GM18909 (cell line): Measurements from ENCODE around the gene LENEP.

Source experiments
- ATAC-seq: cut with Tn5 transposase; IDR thresholded peaks from one replicate; pipeline ENCODE4 v1.9.1; 2021; ENCODE audit warnings: mild to moderate bottlenecking; ENCODE audit not compliant: unreplicated experiment, poor library complexity

The LENEP gene, protein sequence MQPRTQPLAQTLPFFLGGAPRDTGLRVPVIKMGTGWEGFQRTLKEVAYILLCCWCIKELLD

DNA sequence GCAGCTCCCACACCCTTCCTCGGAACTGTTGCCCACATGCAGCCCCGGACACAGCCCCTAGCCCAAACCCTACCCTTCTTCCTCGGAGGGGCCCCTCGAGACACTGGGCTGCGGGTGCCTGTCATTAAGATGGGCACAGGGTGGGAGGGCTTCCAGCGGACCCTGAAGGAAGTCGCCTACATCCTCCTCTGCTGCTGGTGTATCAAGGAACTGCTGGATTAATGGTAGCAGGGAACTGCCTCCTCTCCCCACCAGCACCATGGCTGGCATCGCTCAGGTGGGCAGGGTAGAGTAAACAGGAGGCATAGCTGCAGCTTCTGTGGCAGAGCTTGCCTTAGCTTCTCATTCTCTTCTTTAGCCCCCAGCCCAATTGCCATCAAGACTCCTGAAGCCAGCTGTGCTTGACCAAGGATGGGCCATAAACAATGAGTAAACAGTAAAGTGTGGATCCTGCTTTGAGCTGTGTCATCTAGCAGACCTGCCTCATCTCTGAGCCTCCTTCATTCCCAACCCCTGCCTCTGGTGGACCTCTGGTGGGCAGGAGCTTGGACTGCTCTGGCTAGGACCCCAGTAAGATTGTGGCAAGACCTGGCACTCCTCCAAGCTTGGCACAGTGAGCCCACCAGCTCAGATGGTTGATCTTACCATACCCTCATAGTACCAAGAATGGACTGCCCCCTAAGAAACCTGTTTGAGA, at the start of gene LENEP:
Gene LENEP, plus strand, starts transcription at position 15 of the 697 bp plus-strand sequence. Its CDS starts 22 bp downstream, at position 37.
- no peak for ATAC-seq

DNA sequence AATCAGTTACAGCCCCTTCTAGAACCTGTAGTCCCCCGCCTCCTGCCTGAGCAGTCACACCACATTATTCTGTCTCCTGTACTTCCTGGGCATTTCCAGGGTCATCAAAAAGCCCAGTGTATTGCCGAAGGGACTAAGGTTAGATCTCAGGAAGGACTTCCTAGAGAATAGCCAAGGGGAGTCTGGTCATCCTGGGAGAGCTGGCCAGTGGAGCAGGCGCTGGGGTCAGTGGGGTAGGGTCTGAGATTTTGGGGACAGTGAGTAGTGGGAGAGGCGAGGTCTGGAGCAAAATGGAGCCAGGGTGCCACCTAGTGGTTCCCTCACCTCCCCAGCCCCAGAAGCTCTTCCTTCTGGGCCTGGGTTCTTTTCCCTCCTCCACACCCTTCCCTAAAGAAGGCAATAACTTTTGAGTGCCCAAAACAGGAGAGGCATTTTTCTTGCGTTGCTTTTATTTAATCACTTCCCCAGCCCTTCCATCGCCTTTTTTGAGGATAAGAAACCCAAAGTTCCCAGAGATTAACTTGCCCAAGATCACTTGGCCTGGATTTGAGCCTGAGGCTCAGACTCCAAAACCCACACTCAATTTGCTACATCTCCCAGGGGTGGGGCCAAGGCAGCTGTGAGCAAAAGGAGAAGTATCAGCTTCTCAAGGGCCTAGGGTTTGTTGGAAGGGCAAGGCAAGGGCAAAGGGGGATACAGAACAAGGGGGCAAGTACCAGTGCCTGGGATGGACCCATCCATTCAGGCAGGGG, 49.6 kb upstream of the LENEP start:
- ATAC-seq: no peak

DNA sequence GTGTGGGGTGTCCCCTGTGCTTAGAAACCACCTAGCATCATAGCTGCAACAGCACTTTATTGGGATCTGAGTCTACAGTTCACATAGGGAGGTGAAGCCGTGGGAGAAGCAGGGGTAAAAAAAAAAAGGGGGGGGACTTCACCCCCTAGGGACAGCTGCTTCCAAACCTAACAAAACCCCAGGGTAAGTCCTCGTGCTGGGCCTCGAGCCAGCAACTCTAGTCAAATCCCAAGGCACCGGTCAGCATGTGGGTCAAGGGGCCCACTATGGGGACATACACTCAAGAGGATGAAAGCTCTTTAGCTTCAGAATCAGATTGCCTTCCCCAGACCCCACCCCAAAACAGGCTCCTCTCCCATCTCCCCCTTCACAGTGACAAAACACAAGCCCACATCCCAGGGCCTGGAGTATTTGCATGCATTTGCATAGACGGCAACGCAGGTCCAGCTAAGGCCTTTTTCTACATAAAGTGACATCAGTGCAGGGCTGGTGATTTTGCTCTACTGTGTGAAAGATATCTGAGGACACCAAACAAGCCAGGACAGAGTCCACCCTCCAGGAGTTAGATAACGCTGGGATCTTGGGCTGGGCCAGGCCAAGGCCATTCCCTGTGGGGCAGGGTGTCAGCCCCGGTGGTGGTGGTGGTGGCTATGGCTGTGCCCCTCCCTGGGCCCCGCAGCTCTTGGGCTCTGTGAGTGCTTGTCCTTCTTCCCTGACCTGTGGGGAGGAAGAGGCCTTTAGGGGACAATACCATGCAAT, 48.8 kb upstream of the LENEP start:
- ATAC-seq: no peak

DNA sequence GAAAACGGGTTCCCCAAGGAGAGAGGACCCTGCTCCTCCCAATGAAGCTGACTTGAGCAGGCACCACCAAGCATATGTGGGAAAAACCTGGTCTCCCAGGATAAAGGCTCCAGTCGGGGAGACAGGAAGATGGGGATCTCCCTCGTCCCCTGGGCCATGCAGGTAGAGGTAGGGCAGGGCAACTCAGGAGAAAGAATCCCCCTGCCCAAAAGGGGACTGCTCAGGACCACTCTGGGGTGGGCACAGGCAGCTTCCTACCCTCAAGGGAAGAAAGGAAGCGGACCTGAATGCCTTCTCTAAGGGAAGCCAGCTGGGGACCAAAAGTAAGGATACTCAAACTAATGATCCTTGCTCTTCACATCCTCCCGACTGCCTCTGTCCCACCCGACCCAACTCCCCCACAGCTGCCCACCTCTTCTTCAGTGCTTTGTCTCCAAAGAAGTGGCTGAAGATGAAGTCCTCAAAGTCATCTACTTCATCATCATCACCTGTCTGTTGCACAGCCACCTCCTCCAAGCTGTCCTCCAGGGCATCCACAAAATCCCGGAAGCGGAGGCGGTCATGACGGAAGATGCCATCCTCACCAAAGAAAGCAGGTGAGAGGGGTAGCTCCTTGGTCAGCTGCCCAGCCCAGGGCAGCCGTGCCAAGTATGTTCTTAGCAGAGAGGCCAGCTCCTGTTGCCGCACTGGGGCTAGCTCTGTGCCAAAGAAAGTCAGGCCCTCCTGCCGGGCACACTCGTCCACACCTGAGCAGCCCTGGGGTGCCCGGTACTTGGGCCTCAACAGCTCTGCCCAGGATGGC, 48.0 kb upstream of the LENEP start:
- ATAC-seq: no peak

DNA sequence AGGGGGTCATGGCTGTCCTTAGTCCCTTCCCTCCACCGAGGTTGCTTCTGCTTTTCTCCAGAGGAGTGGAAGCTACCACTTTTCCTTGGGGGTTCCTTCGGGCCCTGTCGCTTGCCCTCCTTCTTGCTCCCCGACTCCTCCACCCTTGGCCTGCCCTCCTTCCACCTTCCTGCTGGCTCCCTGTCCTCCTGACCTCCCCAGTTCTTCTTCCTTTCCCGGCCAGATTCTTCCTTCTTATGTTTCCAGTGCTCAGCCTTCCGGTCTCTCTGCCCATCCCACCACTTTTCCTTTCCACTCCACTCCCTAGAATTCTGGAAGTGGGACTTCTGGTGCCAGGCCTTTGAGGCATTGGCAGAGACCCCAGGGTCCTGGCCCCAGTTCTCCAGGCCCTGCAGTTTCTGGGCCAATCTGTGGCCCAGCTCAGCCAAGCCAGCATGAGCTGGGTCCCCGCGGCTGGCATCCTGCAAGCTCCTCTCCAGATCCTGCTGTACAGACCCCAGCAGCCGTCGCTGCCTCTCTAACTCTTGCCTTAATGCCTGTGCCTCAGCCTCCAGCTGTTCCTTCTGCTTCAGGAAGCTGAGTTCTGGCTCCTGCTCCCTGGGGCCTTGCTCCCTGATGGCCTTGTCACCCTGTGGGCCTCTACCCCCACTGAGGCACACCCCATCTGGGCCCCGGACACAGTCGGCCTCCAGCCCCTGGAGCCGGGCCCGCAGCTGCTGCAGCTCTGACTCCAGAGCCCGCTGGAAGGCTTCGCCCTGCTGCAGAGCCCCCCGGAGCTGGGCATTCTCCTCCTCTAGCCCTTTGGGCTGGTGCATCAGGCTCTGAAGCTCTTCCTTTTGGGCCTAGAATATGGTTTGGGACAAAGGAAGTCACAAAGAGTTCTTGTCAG, 47.2 kb upstream of the LENEP start:
- no peak for ATAC-seq

DNA sequence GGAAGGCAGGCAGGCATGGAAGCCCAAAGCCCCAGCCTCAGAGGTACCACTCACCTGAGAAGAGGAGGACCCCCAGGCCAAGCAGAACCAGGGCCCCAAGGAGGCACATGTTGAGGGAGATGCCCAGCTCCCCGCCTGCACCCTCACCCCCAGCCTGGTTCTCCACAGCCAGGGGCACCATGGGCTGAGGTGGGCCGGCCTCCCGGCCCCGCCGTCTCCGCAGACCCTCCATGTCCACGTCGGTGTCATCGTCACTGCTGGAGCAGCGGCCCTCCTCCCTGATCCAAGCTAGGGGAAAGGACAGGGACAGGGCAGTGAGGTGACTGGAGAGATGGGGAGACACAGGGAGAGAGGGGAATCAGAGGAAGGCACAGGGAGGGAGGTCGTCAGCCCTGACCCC, 45.3 kb upstream of the LENEP start:
- ATAC-seq: no peak

DNA sequence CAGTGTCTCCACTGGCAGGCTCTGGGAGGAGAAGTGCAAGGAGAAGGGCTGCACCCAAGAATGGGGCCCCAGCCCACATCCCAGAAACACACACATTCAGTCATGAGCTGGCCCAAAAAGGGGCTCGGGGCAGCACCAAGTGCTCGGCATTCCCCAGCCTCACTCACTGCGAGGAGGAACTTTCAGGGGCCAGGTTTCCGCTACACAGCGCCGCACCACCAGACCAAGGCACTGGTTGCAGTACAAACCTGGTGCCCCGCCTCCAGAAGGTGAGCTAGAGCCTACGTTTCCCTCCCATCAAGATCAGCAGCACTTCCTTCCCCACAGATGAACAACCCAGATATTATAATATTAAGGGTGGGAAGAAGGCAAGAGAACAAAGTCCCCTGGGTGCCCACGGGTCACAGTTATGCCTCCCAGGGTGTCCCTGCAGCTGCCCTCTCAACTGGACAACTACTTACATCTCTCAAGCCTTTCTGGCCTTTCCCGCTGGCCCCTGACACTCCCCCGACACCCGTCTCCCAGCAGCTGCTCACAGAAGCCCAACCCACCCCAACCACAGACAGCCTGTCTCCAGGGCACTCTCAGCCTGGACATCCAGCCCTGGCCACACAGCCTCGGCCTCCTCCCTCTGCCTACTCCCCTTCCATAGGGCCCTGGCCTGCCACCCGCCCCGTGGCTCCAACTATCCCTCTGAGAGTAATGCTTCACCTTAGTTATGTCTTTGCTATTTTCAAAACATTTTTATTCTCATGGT, 41.3 kb upstream of the LENEP start:
- no peak for ATAC-seq

DNA sequence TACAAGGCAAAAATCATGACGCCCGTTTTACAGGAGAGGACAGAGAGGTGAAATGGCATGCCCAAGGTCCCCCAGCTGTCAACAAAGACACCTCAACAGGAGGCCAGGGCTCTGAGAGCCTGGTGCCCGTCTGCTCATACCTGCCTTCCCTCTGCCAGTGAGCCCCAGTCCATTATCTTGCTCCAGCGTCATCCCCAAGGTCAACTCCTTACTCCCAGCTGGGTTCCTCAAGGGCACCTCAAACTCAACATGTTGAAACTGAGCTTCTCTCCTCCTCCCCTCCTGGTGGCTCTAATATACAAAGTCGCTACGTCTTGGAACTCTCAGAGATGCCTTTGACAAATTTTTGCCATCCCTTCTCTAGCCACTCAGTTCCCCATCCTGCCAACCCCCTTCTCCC, 40.7 kb upstream of the LENEP start:
- ATAC-seq: no peak

DNA sequence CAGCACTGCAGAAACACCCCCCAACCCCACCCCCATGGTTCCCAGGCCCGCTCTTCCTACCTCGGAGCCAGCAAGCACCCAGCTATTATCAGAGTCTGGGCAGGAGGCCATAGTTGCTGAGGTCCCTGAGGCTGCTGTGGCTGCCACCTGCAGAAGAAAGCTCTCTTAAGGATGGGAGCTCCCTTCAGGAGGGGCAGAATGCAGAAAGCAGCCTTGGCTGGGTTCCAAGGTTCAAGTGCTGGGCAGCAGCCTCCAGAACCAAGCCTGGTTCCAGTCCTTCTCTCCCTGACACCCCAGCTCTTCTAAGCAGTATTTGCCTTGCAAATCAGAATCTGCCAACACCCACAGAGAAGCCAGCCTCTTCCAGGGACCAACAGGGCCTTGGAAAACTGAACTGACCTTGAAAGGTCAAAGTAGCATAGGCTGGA, 39.8 kb upstream of the LENEP start:
- no peak for ATAC-seq

DNA sequence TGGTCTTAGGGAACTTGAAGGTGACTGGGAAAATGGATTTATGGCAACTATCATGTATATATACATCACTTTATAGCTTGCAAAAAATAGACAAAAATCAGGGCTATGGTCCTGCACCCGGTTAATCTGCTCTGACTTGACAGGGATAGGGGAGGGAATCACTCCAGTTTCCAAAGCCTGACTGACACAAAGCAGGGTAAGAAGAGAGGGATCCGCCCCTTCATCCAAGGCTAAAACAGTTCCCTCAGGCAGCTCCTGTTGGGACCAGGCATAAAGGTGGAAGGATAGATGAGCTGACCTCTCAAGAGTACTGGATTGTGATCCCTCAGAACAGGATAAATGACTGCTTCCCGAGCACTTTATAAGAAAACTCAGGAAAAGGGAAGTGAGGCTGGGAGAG, 38.8 kb upstream of the LENEP start:
- no peak for ATAC-seq

DNA sequence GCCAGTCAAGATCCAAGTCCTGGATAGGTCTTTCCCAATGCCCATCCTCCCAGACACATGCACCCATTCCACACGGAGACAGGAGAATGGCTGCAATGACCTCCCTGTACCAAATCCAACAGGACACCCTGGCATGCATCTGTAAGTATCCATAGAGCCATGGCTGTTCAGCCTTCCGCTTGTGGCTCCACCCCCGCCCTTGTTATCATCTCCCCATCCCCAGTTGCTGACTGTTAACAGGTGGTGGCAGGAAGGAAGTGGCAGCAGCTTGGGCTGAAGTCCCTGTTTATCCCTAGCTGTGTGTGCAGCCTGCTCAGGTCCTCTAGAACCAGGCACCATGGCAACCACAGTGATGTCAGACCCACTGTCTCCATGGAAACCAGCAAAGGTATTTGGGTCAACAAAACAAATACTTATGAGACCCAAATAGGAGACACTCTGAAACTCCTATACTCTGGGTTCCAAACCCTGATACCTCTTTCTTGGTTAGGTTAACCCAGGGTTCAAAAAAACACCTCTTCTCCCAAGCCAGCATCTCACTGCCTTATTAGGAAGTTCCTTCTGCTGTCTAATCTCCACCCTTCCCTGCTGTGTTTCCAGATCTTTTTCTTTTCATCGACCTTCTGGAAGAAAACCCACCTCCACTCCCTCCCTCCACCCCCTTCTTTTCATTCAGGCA, 38.2 kb upstream of the LENEP start:
- ATAC-seq: peak; percentile 59

DNA sequence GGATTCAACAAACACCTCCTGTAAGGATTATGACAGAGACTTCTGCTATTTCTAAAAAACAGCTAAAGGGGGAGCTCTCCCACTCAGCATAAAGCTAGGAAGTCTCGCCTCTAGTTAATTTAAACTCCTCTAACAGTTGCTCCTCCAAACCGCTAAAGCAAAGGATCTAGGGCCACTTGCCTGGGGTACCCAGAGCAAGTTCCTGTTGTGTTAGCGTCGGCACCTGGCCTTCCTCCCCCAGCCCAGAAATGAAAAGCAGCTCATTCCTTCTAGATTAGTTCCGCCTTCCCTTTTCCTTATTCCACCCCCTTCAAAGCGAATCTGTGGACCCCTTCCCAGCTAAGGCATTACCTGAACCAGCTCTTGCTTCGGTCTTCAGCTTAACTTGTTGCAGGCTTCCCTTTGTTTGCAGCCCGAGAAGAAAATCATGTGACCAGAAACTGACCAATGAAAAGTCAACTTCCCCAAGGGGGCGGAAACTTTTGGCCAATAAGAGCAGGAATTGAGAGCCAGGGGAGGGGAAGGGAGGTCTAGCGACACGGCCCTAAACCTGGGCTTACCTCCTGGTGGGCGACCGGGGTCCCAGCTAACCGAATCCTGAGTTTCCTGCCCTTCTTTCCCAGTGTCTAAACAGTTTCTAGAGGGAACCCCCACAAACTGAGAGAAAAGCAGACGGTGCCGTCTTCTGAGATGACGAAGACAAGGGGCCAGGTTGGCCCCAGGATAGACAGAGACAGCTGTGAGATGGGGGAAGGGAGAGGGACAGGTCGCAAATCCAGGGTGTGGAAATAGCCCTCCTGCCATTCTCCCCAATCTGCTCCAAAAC, 37.5 kb upstream of the LENEP start, which contains the start of gene PBXIP1:
Gene PBXIP1, minus strand, starts transcription at position 382 of the 826 bp plus-strand sequence. CDS start 2,378 bp downstream, outside the sequence.
- peak; percentile 69 for ATAC-seq

DNA sequence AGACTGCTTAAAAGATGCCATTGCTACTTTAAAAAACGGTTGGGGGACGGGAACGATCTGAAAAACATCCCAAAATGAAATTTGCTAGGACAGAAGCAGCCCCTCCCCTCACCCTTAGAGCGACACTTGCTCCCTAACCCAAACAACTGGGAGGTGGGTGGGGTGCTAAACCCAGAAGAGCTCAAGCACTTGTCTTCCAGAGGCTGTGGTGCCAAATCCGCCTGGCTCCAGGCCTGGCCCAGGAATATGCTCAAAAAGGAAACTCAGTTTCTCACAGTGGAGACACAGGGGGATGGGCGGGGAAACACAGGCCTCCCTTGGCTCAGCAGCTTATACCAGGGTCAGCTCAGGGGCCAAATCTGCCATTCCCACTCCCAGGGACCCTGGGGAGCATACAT, 36.8 kb upstream of the LENEP start:
- no peak for ATAC-seq

DNA sequence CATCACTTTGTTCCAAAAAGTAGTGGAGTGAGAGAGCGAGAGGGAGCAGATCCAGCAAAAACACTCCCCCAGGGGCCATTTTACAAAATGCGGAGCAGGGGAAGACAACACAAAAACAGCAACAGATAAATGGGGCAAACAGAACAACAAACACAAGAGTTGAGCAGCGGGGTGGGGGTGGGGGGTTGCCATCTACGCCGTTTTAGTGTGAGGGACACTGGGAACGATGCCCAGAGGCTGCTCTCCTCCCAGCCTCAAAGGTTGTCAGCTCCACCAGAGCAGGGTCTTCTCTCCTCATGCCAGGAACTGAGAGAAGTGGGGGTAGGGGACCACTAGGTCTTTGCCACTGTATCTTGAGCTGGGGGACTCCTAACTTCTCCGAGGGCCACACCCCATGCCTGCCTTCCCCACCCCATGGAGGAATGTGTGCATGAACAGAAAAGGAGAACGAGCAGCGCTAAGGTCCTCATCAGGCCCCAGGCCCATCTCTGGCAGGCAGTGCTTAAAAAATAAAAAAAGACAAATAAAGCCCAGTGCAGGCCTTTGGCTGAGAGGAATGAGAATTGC, 36.2 kb upstream of the LENEP start:
- no peak for ATAC-seq

DNA sequence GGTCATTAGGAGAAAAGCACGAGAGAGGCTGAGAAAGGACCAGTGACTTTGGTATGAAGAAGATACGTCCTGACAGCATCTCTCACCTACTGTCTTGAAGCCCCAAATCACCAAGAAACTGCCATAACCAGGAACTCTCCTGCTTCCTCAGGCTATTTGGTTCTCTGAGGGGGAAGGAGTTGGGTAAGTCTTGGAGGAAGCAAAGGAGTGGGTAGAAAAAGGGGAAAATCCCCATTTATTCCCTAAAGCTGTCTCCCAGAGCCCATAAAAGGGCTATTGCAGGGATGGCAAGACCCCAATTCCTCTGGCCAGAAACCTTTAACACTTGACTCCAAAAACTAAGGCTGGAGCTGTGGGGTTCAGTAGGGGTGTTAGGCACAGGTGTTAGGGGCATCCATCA, 35.4 kb upstream of the LENEP start:
- no peak for ATAC-seq

DNA sequence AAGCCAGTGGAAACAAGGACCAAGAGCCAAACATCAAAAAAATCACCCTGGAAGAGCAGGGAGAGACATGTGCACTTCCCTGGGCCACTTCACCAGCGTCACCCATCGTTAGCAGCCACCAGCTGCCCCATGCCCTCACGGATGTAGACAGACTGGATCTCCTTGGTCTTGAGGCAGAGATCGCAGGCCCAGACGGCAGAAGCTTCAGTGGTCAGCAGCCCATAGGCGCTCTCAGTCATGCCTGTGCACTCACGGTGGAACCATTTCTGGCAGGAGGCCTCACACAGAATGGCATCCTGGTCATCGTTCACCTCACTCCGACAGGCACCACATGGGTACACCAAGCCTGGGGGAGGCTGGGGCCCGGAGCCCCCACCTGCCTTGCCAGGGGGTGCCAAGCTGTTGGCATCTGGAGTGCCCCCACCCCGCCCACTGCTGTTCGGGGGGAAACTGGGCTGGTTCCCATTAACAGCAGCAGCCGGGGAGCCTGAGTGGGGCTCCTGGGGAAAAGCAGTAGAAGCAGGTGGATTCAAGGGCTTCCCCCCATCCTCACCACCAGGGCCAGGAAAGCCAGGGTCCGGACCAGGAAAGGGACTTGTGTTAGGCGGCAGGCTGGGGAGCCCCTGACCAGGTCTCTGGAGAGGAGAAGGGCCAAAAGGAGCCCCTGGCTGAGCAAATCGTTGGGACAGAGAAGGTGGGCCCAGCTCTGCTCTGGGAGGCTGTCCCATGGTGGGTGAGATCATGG, 34.5 kb upstream of the LENEP start:
- ATAC-seq: no peak
